ENCODE measurements around the gene POLR3B.
"Not testable (repeated sequence)": the region's sequence is repeated elsewhere in the genome, so short reads cannot be mapped to it uniquely, and the experiment has no call there.

The POLR3B gene

DNA sequence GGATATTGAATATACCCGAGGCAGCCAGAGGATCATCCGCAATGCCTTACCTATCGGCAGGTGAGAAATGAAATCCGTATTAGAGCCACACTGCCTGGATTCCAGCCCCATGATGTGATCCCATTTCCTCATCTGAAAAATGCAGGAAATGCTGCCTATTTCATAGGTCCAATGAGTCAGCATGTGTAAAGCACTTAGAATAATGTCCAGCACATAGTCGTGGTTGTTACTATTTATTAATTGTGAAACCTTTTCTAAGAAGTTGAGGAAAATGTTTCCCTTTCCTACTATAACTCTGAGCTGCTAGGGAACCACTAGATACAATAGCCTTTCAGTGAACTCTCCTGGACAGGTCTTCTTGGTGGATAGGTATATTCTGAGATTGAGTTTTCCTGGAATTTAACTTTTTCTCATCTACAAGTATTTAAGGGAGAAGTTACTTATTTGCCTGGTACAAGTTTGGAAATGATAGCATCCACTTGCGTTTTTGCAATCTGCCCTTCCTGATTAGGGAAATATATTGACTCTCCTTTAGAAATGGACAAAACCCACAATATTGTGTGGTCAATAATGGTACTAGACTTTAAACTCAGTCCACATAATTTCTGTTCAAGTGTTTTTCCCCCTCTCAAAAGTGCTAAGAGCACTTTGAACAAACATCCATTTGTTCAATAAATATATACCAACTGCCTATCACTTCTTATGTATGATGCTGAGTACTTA, 12.2 kb downstream of the POLR3B start:
- DNase-seq (ENCODE audit: low read depth in 1 of 2, low spot score in 1 of 2), result no peak
- no peak for TF ChIP-seq POLR2AphosphoS5 (IDR thresholded peaks at IDR 0.05; ENCODE audit: low read depth)
- no peak for TF ChIP-seq GABPA (IDR thresholded peaks at IDR 0.05; ENCODE audit: low read depth)
- TF ChIP-seq, protein P1, sequence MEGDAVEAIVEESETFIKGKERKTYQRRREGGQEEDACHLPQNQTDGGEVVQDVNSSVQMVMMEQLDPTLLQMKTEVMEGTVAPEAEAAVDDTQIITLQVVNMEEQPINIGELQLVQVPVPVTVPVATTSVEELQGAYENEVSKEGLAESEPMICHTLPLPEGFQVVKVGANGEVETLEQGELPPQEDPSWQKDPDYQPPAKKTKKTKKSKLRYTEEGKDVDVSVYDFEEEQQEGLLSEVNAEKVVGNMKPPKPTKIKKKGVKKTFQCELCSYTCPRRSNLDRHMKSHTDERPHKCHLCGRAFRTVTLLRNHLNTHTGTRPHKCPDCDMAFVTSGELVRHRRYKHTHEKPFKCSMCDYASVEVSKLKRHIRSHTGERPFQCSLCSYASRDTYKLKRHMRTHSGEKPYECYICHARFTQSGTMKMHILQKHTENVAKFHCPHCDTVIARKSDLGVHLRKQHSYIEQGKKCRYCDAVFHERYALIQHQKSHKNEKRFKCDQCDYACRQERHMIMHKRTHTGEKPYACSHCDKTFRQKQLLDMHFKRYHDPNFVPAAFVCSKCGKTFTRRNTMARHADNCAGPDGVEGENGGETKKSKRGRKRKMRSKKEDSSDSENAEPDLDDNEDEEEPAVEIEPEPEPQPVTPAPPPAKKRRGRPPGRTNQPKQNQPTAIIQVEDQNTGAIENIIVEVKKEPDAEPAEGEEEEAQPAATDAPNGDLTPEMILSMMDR (IDR thresholded peaks at IDR 0.05; ENCODE audit: insufficient read depth, low read length), result no peak
- no peak for TF ChIP-seq SPI1 (IDR thresholded peaks at IDR 0.05; ENCODE audit: borderline replicate concordance, low read depth)
- TF ChIP-seq, protein P2, sequence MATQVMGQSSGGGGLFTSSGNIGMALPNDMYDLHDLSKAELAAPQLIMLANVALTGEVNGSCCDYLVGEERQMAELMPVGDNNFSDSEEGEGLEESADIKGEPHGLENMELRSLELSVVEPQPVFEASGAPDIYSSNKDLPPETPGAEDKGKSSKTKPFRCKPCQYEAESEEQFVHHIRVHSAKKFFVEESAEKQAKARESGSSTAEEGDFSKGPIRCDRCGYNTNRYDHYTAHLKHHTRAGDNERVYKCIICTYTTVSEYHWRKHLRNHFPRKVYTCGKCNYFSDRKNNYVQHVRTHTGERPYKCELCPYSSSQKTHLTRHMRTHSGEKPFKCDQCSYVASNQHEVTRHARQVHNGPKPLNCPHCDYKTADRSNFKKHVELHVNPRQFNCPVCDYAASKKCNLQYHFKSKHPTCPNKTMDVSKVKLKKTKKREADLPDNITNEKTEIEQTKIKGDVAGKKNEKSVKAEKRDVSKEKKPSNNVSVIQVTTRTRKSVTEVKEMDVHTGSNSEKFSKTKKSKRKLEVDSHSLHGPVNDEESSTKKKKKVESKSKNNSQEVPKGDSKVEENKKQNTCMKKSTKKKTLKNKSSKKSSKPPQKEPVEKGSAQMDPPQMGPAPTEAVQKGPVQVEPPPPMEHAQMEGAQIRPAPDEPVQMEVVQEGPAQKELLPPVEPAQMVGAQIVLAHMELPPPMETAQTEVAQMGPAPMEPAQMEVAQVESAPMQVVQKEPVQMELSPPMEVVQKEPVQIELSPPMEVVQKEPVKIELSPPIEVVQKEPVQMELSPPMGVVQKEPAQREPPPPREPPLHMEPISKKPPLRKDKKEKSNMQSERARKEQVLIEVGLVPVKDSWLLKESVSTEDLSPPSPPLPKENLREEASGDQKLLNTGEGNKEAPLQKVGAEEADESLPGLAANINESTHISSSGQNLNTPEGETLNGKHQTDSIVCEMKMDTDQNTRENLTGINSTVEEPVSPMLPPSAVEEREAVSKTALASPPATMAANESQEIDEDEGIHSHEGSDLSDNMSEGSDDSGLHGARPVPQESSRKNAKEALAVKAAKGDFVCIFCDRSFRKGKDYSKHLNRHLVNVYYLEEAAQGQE (IDR thresholded peaks at IDR 0.05; ENCODE audit: insufficient replicate concordance, low read depth), result no peak
- no peaks in the 10 kb centered on the region for H3K27me3 ChIP-seq (ENCODE audit: insufficient read depth, poor library complexity, severe bottlenecking)
- no peak overlapping the region for H3K4me3 ChIP-seq (replicated peaks; ENCODE audit: insufficient read depth, low read length)
- no peak overlapping the region for H3K27ac ChIP-seq (replicated peaks)

DNA sequence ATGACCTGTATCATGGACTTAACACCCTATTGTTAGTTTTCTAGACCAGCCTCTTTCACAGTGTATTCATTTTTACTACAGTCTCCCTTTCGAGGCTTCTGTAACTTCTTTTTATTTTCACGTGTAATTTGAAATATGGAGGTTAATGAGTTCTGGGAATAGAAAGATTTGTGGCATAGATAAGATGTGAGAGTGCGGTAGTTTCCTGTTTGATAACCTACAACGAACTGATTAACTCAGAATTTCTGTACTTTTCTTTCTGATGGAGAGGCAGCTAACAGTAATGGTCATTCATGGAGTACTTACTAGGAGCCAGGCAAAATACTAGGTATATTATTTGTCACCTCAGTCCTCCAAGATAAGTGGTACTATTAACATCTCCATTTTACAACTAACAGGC, 21.2 kb downstream of the POLR3B start:
- H3K4me3 ChIP-seq (replicated peaks; ENCODE audit: insufficient read depth, low read length), result no peak overlapping the region
- TF ChIP-seq, protein P2 (IDR thresholded peaks at IDR 0.05; ENCODE audit: insufficient replicate concordance, low read depth), result no peak
- TF ChIP-seq GABPA (IDR thresholded peaks at IDR 0.05; ENCODE audit: low read depth) (no peak), POLR2AphosphoS5 (IDR thresholded peaks at IDR 0.05; ENCODE audit: low read depth) (no peak), SPI1 (IDR thresholded peaks at IDR 0.05; ENCODE audit: borderline replicate concordance, low read depth) (no peak)
- TF ChIP-seq, protein P1 (IDR thresholded peaks at IDR 0.05; ENCODE audit: insufficient read depth, low read length), result no peak
- no peak overlapping the region for H3K27ac ChIP-seq (replicated peaks)
- H3K27me3 ChIP-seq (ENCODE audit: insufficient read depth, poor library complexity, severe bottlenecking), result no peaks in the 10 kb centered on the region
- no peak for DNase-seq (ENCODE audit: low read depth in 1 of 2, low spot score in 1 of 2)

DNA sequence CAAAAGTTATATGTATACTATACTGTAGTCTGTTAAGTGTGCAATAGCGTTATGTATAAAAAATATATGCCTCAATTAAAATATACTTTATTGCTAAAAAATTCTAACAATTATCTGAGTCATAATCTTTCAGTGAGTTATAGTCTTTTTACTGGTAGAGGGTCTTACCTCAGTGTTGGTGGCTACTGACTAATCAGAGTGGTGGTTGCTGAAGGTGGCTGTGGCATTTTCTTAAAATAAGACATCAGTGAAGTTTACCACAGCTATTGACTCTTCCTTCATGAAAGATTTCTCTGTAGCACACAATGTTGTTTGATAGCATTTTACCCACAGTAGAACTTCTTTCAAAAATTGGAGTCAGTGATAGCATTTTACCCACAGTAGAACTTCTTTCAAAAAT, 23.4 kb downstream of the POLR3B start:
- TF ChIP-seq SPI1 (IDR thresholded peaks at IDR 0.05; ENCODE audit: borderline replicate concordance, low read depth) (no peak), GABPA (IDR thresholded peaks at IDR 0.05; ENCODE audit: low read depth) (no peak), POLR2AphosphoS5 (IDR thresholded peaks at IDR 0.05; ENCODE audit: low read depth) (no peak)
- TF ChIP-seq, protein P1 (IDR thresholded peaks at IDR 0.05; ENCODE audit: insufficient read depth, low read length), result no peak
- TF ChIP-seq, protein P2 (IDR thresholded peaks at IDR 0.05; ENCODE audit: insufficient replicate concordance, low read depth), result no peak
- H3K27ac ChIP-seq (replicated peaks), result no peak overlapping the region
- no peaks in the 10 kb centered on the region for H3K27me3 ChIP-seq (ENCODE audit: insufficient read depth, poor library complexity, severe bottlenecking)
- H3K4me3 ChIP-seq (replicated peaks; ENCODE audit: insufficient read depth, low read length), result no peak overlapping the region
- no peak for DNase-seq (ENCODE audit: low read depth in 1 of 2, low spot score in 1 of 2)

DNA sequence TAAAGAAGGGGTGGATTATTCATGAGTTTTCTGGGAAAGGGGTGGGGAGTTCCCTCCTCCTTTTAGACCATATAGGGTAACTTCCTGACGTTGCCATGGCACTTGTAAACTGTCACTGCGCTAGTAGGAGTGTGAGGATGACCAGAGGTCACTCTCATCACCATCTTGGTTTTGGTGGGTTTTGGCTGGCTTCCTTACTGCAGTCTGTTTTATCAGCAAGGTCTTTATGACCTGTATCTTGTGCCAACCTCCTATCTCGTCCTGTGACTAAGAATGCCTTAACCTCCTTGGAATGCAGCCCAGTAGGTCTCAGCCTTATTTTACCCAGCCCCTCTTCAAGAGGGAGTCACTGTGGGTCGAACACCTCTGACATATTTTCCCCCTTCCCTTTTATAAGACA, 24.3 kb downstream of the POLR3B start:
- not testable (repeated sequence) for H3K4me3 ChIP-seq (replicated peaks; ENCODE audit: insufficient read depth, low read length); DNase-seq (ENCODE audit: low read depth in 1 of 2, low spot score in 1 of 2)

More for the DNA sequence above, 24.3 kb downstream of the POLR3B start:
- not testable (repeated sequence) for H3K27me3 ChIP-seq (ENCODE audit: insufficient read depth, poor library complexity, severe bottlenecking); H3K27ac ChIP-seq (replicated peaks)
